Measurements from ENCODE around the gene MLH1. TPM values are rescaled to one million over a fixed set of nuclear protein-coding genes. Genes with fewer than 3 reads are reported as not detected.

The MLH1 gene
- total and polyA plus RNA-seq, 10 of the 15 experiments (the other 5 are each of a cell fraction or from before 2014, with no cell fraction given), result 58.6 to 109 (median 81.4) TPM

GRCh38 chr3:37040231-37040630, 46.9 kb downstream of the MLH1 start:
- Histone ChIP-seq H3K4me1 (ENCODE audit: control insufficient read depth, insufficient read depth, low read length) (no peaks in the 10 kb centered on the region), H3K36me3 (ENCODE audit: control insufficient read depth in 2 of 2, insufficient read depth in 2 of 2, low read length in 1 of 2) (peaks cover 16 to 17% of the 10 kb centered on the region in 2 experiments), H2AFZ (ENCODE audit: control insufficient read depth, low read depth, low read length) (no peak overlapping the region), H3K27me3 (replicated peaks in 1 of 2; ENCODE audit: control insufficient read depth in 2 of 2, insufficient read depth in 2 of 2, low read length in 1 of 2) (no peaks in the 10 kb centered on the region), H3K79me2 (ENCODE audit: control insufficient read depth, insufficient read depth, low read length) (no peaks in the 10 kb centered on the region), H3K9ac (ENCODE audit: control insufficient read depth, insufficient read depth, low read length) (no peak overlapping the region), H3K27ac (ENCODE audit: control insufficient read depth, insufficient read depth) (no peak overlapping the region), H3K4me3 (no peak overlapping the region), H3K4me2 (ENCODE audit: control insufficient read depth, insufficient read depth) (no peak overlapping the region), H4K20me1 (ENCODE audit: control insufficient read depth, insufficient read depth) (no peaks in the 10 kb centered on the region), H3K9me3 (replicated peaks; ENCODE audit: control insufficient read depth, insufficient read depth, low read length) (peaks cover 8% of the 10 kb centered on the region; the same call in 1 of the 3 replicates)
- WGBS (ENCODE audit: insufficient coverage, insufficient replicate concordance, low lambda C conversion rate, missing lambda C conversion rate), result 96% methylated on average over 1 of the region's 1 CpG
- POLR2A ChIA-PET, result no interaction called here
- ATAC-seq (no peak), FAIRE-seq (no peak), DNase-seq (ENCODE audit: low read depth, low spot score) (no peak)
- TF ChIP-seq, protein P1, sequence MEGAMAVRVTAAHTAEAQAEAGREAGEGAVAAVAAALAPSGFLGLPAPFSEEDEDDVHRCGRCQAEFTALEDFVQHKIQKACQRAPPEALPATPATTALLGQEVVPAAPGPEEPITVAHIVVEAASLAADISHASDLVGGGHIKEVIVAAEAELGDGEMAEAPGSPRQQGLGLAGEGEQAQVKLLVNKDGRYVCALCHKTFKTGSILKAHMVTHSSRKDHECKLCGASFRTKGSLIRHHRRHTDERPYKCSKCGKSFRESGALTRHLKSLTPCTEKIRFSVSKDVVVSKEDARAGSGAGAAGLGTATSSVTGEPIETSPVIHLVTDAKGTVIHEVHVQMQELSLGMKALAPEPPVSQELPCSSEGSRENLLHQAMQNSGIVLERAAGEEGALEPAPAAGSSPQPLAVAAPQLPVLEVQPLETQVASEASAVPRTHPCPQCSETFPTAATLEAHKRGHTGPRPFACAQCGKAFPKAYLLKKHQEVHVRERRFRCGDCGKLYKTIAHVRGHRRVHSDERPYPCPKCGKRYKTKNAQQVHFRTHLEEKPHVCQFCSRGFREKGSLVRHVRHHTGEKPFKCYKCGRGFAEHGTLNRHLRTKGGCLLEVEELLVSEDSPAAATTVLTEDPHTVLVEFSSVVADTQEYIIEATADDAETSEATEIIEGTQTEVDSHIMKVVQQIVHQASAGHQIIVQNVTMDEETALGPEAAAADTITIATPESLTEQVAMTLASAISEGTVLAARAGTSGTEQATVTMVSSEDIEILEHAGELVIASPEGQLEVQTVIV (IDR thresholded peaks at IDR 0.05; ENCODE audit: borderline replicate concordance, partially characterized antibody), result no peak
- TF ChIP-seq NFYA (IDR thresholded peaks at IDR 0.05; ENCODE audit: borderline replicate concordance, low read depth, low read length) (no peak), BMI1 (IDR thresholded peaks at IDR 0.05; ENCODE audit: borderline replicate concordance) (no peak)
- RAD21 ChIA-PET (ENCODE audit: unreplicated experiment), result no interaction called here
- intact Hi-C loops (cut with micrococcal nuclease; ENCODE audit: unreplicated experiment), result no loop called here
- in situ Hi-C loops (cut with MboI), result no loop called here
- CTCF ChIA-PET, result interaction anchor here (1.8 kb wide), 1 partner anchor 16 kb away, joined by 5 read pairs; no protein-coding TSS in a partner anchor
- BruUV-seq (replicated peaks), result no TSS peak
- SMC1A ChIA-PET (ENCODE audit: uncharacterized antibody, unreplicated experiment), result interaction anchor here (1.9 kb wide), 1 partner anchor 15 kb away, joined by 9 read pairs; no protein-coding TSS in a partner anchor

All from GM12878 (cell line).